IMR-90 (cell line): ENCODE data around the gene ITM2C. TPM values are rescaled to one million over a fixed set of nuclear protein-coding genes. Genes with fewer than 3 reads are reported as not detected.

ENCODE experiments used
- ATAC-seq: fragments of 200-7000 bp; cut with Tn5 transposase; 2 replicates; pipeline ENCODE4 v1.9.1; 2020; ENCODE audit warnings: low read depth, mild to moderate bottlenecking, moderate library complexity
- BruUV-seq: library from RNA; stranded (reverse); fragments of 400-500 nt; replicated peaks from 2 replicates; lab custom pipeline; 2021; lab: Mats Ljungman, UMichigan
- CTCF ChIA-PET: fragments of 300-600 bp; formaldehyde crosslinking; extraction: SDS; loops from one replicate; lab custom pipeline; 2021; ENCODE audit warnings: antibody characterized with exemption; lab: Yijun Ruan, JAX
- POLR2A ChIA-PET: fragments of 300-600 bp; sonication (Branson Sonifier 250); formaldehyde crosslinking; loops from one replicate; lab custom pipeline; 2022; ENCODE audit warnings: antibody characterized with exemption; ENCODE audit not compliant: unreplicated experiment; lab: Charles Lee
- DNase-seq: peaks from one replicate; pipeline ENCODE4 v3.0.0; 2013
- H2AFZ ChIP-seq: replicated peaks from 2 replicates; pipeline ENCODE3; 2013; ENCODE audit warnings: low read length, mild to moderate bottlenecking; ENCODE audit not compliant: poor library complexity
- H2AK5ac ChIP-seq: 2 replicates; pipeline ENCODE4 v1.6.1; 2013; ENCODE audit warnings: low read depth, low read length, inconsistent platforms
- H2AK9ac ChIP-seq: replicated peaks from 2 replicates; pipeline ENCODE3; 2013; ENCODE audit warnings: mild to moderate bottlenecking, low read depth, low read length, moderate library complexity; ENCODE audit not compliant: poor library complexity
- H2BK120ac ChIP-seq: 2 replicates; pipeline ENCODE4 v1.6.1; 2013; ENCODE audit warnings: low read depth, low read length, inconsistent platforms
- H2BK15ac ChIP-seq: 3 replicates; pipeline ENCODE4 v1.6.1; 2013; ENCODE audit warnings: low read depth, low read length, inconsistent platforms
- H2BK20ac ChIP-seq: 2 replicates; pipeline ENCODE4 v1.6.1; 2013; ENCODE audit warnings: low read depth, mild to moderate bottlenecking, inconsistent platforms, low read length, moderate library complexity
- H2BK5ac ChIP-seq: 2 replicates; pipeline ENCODE4 v1.6.1; 2013; ENCODE audit warnings: mild to moderate bottlenecking, low read depth, low read length, inconsistent platforms; ENCODE audit not compliant: poor library complexity, severe bottlenecking
- H3K14ac ChIP-seq: replicated peaks from 2 replicates; pipeline ENCODE4 v1.6.1; 2013; ENCODE audit warnings: low read depth, low read length, inconsistent platforms
- H3K18ac ChIP-seq: 2 replicates; pipeline ENCODE4 v1.6.1; 2013; ENCODE audit warnings: low read depth, low read length, control low read depth
- H3K23ac ChIP-seq: 2 replicates; pipeline ENCODE4 v1.6.1; 2013; ENCODE audit warnings: low read depth, low read length, inconsistent platforms
- H3K27ac ChIP-seq: 2 replicates; pipeline ENCODE4 v1.5.1; 2013; ENCODE audit warnings: mild to moderate bottlenecking, control low read depth, low read length; ENCODE audit not compliant: insufficient read depth
- H3K27me3 ChIP-seq: 2 replicates; pipeline ENCODE4 v1.6.1; 2013; ENCODE audit warnings: low read length; ENCODE audit not compliant: control insufficient read depth, insufficient read depth
- H3K36me3 ChIP-seq: 2 replicates; pipeline ENCODE4 v1.6.1; 2013; ENCODE audit warnings: low read length, mixed read lengths; ENCODE audit not compliant: control insufficient read depth, insufficient read depth
- H3K4ac ChIP-seq: 2 replicates; pipeline ENCODE4 v1.6.1; 2013; ENCODE audit warnings: low read depth, low read length, inconsistent platforms
- H3K4me1 ChIP-seq: 2 replicates; pipeline ENCODE4 v1.6.1; 2013; ENCODE audit warnings: low read length, mixed read lengths; ENCODE audit not compliant: control insufficient read depth, insufficient read depth
- H3K4me2 ChIP-seq: 2 replicates; pipeline ENCODE4 v1.6.1; 2013; ENCODE audit warnings: low read depth, mild to moderate bottlenecking, control low read depth, low read length, moderate library complexity
- H3K4me3 ChIP-seq: 2 replicates; pipeline ENCODE4 v1.5.1; 2013; ENCODE audit warnings: low read depth, mild to moderate bottlenecking, control low read depth, low read length, moderate library complexity; ENCODE audit not compliant: insufficient read depth
- H3K56ac ChIP-seq: 2 replicates; pipeline ENCODE4 v1.6.1; 2013; ENCODE audit warnings: low read length, inconsistent platforms; ENCODE audit not compliant: insufficient read depth; ENCODE audit errors: extremely low read depth
- H3K79me1 ChIP-seq, 2 experiments: 2 replicates each; pipeline ENCODE4 v1.6.1; 2013; ENCODE audit warnings: low read length in 2 of 2, inconsistent platforms in 1 of 2, low read depth in 1 of 2
- H3K9ac ChIP-seq: 2 replicates; pipeline ENCODE4 v1.6.1; 2013; ENCODE audit warnings: low read depth, low read length, control low read depth
- H3K9me1 ChIP-seq: 2 replicates; pipeline ENCODE4 v1.6.1; 2013; ENCODE audit warnings: low read length, inconsistent platforms; ENCODE audit not compliant: insufficient read depth
- H3K9me3 ChIP-seq: 2 replicates; pipeline ENCODE4 v1.6.1; 2013; ENCODE audit warnings: low read length; ENCODE audit not compliant: control insufficient read depth, insufficient read depth
- H4K20me1 ChIP-seq: 2 replicates; pipeline ENCODE4 v1.6.1; 2013; ENCODE audit warnings: low read length, inconsistent platforms; ENCODE audit not compliant: insufficient read depth
- H4K5ac ChIP-seq: 2 replicates; pipeline ENCODE4 v1.6.1; 2013; ENCODE audit warnings: mild to moderate bottlenecking, low read depth, low read length, control low read depth
- H4K8ac ChIP-seq, 2 experiments: 2 replicates each; pipeline ENCODE4 v1.6.1; 2013; ENCODE audit warnings: low read depth in 2 of 2, low read length in 2 of 2, control low read depth in 1 of 2, inconsistent platforms in 1 of 2
- H4K91ac ChIP-seq: 2 replicates; pipeline ENCODE4 v1.6.1; 2013; ENCODE audit warnings: low read depth, low read length, inconsistent platforms; ENCODE audit not compliant: insufficient read depth
- CEBPB ChIP-seq: IDR thresholded peaks from 2 replicates; pipeline ENCODE4 v1.6.1; 2012; ENCODE audit warnings: low read depth, low read length, improper control_type of control experiment
- CHD1 ChIP-seq: IDR thresholded peaks from 2 replicates; pipeline ENCODE4 v1.6.1; 2012; ENCODE audit warnings: low read depth, low read length, improper control_type of control experiment
- FOS ChIP-seq: fragments of 150-350 bp; IDR thresholded peaks from 2 replicates; pipeline ENCODE4 v1.6.1; 2016; ENCODE audit warnings: low read depth, low read length
- MAFK ChIP-seq: IDR thresholded peaks from 2 replicates; pipeline ENCODE4 v1.6.1; 2012; ENCODE audit warnings: low read depth, low read length, improper control_type of control experiment
- MXI1 ChIP-seq: IDR thresholded peaks from 2 replicates; pipeline ENCODE4 v1.6.1; 2012; ENCODE audit warnings: low read depth, mild to moderate bottlenecking, low read length, moderate library complexity, borderline replicate concordance
- RAD21 ChIP-seq: IDR thresholded peaks from 2 replicates; pipeline ENCODE4 v1.6.1; 2012; ENCODE audit warnings: low read length, improper control_type of control experiment
- SMC3 ChIP-seq: fragments of 150-350 bp; IDR thresholded peaks from 2 replicates; pipeline ENCODE4 v1.6.1; 2016; ENCODE audit warnings: low read depth, mild to moderate bottlenecking, antibody characterized with exemption, low read length, moderate library complexity
- WGBS, 2 experiments: methylation state at CpG; one replicate each; pipeline versions ENCODE4 v1.1.5 to v1.1.7; 2013; ENCODE audit warnings: missing lambda C conversion rate in 2 of 2; ENCODE audit not compliant: insufficient read length in 1 of 2; ENCODE audit errors: extremely low coverage in 2 of 2; 5-methylcytosine and 5-hydroxymethylcytosine counted together
- dilution Hi-C: fragments of 300-500 bp; cut with HindIII; formaldehyde crosslinking; loops from one replicate; pipeline ENCODE4 v1.14.3; 2018; ENCODE audit warnings: low sequenced_read_pairs; ENCODE audit not compliant: unreplicated experiment
- in situ Hi-C: fragments of 300-500 bp; cut with MboI; formaldehyde crosslinking; loops from 3 replicates; pipeline ENCODE4 v1.14.3; 2019; ENCODE audit warnings: low sequenced_read_pairs, inconsistent platforms, mixed read lengths
- intact Hi-C: fragments of 100-400 bp; cut with micrococcal nuclease; formaldehyde crosslinking; loops from 2 replicates; pipeline ENCODE4 v1.10.0; 2022
- polyA plus RNA-seq, 3 experiments: library from polyadenylated mRNA; depleted of rRNA; stranded (reverse); fragments of >200 nt; gene quantifications; 2 replicates each; pipeline ENCODE4 v1.2.3, GENCODE V29; 2012; ENCODE audit warnings: low replicate concordance in 1 of 3
- total RNA-seq: library from RNA; depleted of rRNA; stranded (reverse); fragments of >200 nt; gene quantifications from 2 replicates; pipeline ENCODE4 v1.2.3, GENCODE V29; 2012
- TF ChIP-seq, protein P1 (sequence below): fragments of 150-350 bp; IDR thresholded peaks from 2 replicates; pipeline ENCODE4 v1.6.1; 2017; ENCODE audit warnings: mild to moderate bottlenecking, antibody characterized with exemption, low read length, low read depth
- TF ChIP-seq, protein P2 (sequence below): fragments of 150-350 bp; IDR thresholded peaks from 2 replicates; pipeline ENCODE4 v1.6.1; 2016; ENCODE audit warnings: low read depth, mild to moderate bottlenecking, low read length, moderate library complexity, borderline replicate concordance

The ITM2C gene
- total and polyA plus RNA-seq, 2 of the 4 experiments (the other 2 are of a cell fraction), result 46.8 to 274 TPM

DNA sequence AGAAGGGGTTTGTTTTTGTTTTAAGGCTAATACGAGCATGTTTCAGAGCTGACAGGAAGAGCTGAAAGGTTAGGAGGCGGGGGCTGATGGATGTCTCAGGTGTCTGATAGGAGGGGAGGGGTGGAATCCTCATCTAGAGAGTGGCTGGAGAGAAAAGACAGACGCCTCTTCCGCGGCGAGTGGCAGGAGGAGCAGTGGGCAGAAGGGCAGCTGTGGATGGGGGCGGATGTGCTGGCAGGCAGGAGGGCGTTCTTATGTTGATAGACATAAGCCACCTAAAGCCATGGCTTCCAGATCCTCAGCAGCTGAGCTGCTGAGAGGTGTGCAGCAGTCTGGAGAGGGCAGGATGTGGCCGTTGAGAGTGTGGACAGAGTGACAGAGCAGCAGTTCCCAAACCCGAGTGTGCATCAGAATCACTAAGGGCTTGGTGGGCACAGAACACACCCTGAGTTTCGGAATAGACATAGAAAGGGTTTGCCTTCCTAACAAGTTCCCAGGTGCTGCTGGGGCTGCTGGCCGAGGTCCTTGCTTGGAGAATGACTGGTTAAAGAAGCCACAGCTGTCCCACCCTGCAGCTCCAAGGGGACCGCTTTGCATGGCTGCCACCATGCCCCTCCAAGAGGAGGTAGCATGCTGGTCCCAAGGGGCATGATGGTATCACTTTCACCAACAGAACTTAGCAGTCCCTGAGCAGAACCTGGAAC, 3.0 kb upstream of the ITM2C start:
- no peak overlapping the region for H3K23ac ChIP-seq
- H3K9ac ChIP-seq, result no peak overlapping the region
- CTCF ChIA-PET, result interaction anchor here (1.0 to 1.2 kb wide), 2 partner anchors 10 to 13 kb away, joined by 3 read pairs; no protein-coding TSS in a partner anchor
- dilution Hi-C loops, result no loop called here
- BruUV-seq, result no TSS peak
- no peaks in the 10 kb centered on the region for H3K9me3 ChIP-seq
- WGBS, 2 experiments, result 11% methylated on average over 5 of the region's 13 CpGs; no CpG with 5 or more reads in 1 of the 2 experiments
- H3K79me1 ChIP-seq, result peaks cover 0 to 18% of the 10 kb centered on the region in 2 experiments; a peak in 2 of 4 replicates
- H4K8ac ChIP-seq, result no peak overlapping the region
- H3K4ac ChIP-seq, result no peak overlapping the region
- no peak for ATAC-seq
- H3K27me3 ChIP-seq, result peaks cover 30% of the 10 kb centered on the region
- H2AFZ ChIP-seq, result peak overlapping the region; percentile 33
- no peak overlapping the region for H3K18ac ChIP-seq
- H3K14ac ChIP-seq, result no peak overlapping the region
- DNase-seq, result no peak
- H3K4me2 ChIP-seq, result no peak overlapping the region
- H2AK5ac ChIP-seq, result no peak overlapping the region
- H3K4me1 ChIP-seq, result no peaks in the 10 kb centered on the region
- H2AK9ac ChIP-seq, result no peak overlapping the region
- no peak overlapping the region for H2BK120ac ChIP-seq
- no peak overlapping the region for H4K91ac ChIP-seq
- 0 out of 2 replicates have a peak, but pooled peaks cover 2% of the 10 kb centered on the region for H4K20me1 ChIP-seq
- no peak overlapping the region for H2BK20ac ChIP-seq
- intact Hi-C loops, result no loop called here
- H3K56ac ChIP-seq, result no peak overlapping the region
- no peak overlapping the region for H3K27ac ChIP-seq
- in situ Hi-C loops, result no loop called here
- H4K5ac ChIP-seq, result no peak overlapping the region
- no peak overlapping the region for H3K4me3 ChIP-seq
- H2BK5ac ChIP-seq, result no peak overlapping the region
- POLR2A ChIA-PET, result no interaction called here
- H3K9me1 ChIP-seq, result 0 out of 2 replicates have a peak, but pooled peaks cover 4% of the 10 kb centered on the region
- H3K36me3 ChIP-seq, result no peaks in the 10 kb centered on the region
- H2BK15ac ChIP-seq, result no peak overlapping the region
- TF ChIP-seq MAFK (no peak), FOS (no peak), RAD21 (no peak), MXI1 (no peak), CHD1 (no peak), CEBPB (no peak), SMC3 (no peak)
- TF ChIP-seq, protein P1, sequence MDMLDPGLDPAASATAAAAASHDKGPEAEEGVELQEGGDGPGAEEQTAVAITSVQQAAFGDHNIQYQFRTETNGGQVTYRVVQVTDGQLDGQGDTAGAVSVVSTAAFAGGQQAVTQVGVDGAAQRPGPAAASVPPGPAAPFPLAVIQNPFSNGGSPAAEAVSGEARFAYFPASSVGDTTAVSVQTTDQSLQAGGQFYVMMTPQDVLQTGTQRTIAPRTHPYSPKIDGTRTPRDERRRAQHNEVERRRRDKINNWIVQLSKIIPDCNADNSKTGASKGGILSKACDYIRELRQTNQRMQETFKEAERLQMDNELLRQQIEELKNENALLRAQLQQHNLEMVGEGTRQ, result no peak
- TF ChIP-seq, protein P2, sequence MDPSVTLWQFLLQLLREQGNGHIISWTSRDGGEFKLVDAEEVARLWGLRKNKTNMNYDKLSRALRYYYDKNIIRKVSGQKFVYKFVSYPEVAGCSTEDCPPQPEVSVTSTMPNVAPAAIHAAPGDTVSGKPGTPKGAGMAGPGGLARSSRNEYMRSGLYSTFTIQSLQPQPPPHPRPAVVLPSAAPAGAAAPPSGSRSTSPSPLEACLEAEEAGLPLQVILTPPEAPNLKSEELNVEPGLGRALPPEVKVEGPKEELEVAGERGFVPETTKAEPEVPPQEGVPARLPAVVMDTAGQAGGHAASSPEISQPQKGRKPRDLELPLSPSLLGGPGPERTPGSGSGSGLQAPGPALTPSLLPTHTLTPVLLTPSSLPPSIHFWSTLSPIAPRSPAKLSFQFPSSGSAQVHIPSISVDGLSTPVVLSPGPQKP, result no peak
